ENCODE measurements around the gene INSYN2B.

DNA sequence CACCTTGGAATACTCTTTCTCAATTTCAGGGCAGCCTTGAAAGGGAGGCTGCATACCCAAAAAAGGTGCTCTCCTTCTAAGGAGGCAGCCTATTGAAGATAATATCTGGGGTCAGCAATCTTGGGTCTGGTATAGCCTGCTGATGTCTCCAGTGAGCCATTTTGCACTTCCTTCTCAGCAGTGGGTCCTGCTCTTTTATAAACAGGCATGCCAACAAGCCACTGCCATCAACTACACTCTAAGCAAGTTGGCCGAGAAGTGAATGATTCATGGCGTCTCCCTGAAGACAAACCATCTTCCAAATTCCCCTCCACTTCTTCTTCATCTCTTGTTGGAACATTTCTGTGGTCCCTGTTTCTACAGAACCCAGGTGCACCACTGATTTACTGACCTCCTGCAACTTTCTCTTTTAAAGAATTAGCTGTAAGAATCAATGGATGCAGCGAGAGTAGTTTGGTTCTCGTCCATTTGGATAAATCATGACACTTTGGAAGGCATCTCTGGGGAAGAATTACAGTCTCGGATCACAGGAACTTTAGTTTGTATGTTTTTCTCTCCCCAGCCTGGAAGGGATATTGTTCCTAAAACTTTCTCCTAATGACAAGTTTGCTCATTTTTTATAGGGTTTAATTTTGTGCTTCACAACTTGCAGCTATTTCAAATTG, 108.3 kb downstream of the INSYN2B start:
- TF ChIP-seq CTCF (IDR thresholded peaks at IDR 0.05), result no peak
- TF ChIP-seq POLR2A (IDR thresholded peaks at IDR 0.05), result no peak
